Stimulated activated CD4-positive, alpha-beta T cell treated with anti-CD3 and anti-CD28 coated beads, Interleukin-12 subunit alpha, Interleukin-12 subunit beta, amount 100 ng/mL, for 24 hours (primary cell): ENCODE data around the gene IFT22.
A peak's percentile ranks its signal among the peaks of the same experiment; 100 is the strongest.
"Not testable (repeated sequence)": the region's sequence is repeated elsewhere in the genome, so short reads cannot be mapped to it uniquely, and the experiment has no call there.

Source experiments
- DNase-seq, 2 experiments: peaks; one replicate each; pipeline ENCODE4 v3.0.0-alpha.2; 2020; ENCODE audit warnings: low read depth in 2 of 2

Gene IFT22

DNA sequence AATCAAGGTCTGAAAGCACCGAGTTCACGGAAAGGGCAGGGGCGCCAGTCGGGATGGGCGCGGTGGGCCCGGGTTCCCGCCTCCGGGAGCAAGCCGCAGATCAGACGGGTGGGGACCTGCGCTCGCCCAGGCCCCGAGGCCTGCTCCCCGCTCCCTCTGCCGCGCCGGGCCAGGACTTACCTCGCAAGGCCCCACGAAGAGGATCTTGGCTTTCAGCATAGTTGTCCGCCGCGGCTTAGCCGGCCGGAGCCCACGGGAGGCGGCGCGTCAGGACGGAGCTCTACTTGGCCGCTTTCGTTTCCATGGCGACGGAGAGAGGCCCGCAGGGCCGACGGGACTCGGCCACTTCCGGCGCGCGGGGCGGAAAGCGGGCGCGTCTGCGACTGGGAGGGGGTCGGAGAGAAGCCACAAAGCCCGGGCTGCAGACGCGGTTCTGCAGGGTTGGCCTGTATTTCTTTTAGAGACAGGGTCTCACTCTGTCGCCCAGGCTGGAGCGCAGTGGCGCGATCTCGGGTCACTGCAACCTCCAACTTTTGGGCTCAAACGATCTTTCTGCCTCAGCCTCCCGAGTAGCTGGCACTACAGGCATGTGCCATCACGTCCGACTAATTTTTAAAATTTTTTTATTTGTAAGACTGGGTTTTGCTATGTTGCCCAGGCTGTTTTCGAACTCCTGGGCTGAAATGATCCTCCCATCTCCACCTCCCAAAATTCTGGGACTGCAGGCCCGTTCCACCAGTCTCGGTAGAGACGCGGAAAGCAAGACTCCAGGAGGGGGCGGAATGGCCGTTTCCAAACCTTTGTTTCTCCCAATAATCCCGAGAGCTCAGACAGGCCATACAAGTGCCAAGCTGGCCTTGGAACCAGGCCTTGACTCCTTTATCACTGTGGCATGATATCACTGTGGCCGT lies at the start of gene IFT22:
TSS of gene IFT22 (minus strand) at position 322 of the 911 bp plus-strand sequence. CDS start at position 219, 103 bp downstream.
- DNase-seq, result peak; percentile 75 to 84

DNA sequence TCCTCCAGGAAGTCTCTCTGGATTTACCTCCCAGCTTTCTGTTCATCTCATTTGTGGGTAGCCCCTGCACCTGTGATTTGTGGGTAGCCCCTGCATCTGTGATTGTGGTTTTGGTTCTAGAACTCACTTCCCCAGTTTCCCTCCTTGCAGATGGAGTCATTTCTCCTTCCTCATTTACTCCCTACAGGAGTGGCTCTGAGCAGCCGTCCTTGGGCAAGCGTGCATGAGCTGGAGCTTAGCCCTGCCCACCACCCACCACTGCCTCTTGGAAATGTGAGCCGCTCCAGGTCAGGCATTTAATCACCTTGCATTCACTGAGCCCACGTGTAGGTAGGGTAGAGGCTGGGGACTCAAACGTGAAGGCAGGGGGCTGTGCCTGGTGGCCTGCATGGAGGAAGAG lies 49.2 kb upstream of the IFT22 start:
- no peak for DNase-seq

DNA sequence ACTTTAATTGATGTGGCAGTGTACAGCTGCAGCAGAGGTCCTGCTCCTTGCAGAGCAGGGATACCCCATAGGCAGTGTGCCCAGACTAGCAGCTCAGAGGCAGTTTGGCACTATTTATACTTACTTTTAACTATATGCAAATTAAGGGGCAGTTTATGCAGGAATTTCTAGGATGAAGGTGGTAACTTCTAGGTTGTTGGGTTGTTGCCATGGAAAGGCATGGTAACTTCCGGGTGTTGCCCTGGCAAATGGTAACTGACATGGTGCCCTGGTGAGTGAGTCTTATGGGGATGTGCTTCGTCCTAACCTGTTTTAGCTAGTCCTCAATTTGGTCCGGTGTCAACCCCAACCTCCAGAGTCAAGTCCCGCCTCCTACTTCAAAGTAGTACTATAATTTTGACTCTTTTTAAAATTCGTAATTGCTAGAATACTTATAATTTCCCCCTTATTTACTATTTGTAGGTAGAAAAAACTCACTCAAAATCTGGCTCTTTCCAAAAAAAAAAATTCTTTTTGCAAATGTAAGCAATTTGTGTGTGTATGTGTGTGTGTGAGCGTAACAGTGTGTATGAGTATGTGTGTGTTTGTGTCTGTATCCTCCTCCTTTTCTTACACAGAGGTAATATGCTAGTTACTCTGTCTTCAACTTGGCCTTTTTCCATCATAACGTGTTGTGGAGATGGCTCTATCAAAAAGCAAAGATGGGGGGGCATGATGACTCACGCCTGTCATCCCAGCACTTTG lies 47.0 kb upstream of the IFT22 start:
- no peak for DNase-seq

DNA sequence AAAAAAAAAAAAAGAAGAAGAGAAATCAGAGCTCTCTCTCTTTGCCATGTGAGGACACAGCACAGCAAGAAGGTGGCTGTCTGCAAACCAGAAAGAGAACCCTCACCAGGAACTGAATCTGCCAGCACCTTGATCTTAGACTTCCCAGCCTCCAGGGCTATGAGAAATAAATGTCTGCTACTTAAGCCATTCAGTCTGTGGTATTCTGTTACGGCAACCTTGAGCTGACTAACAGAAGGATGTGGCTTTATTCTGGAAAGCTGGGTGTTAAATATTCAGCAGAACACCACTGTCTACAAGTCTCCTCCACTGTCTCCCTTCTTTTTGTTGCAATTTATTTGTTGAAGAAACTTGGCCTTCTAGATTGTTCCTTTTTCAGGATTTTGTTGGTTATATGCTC lies 46.1 kb upstream of the IFT22 start:
- no peak for DNase-seq

DNA sequence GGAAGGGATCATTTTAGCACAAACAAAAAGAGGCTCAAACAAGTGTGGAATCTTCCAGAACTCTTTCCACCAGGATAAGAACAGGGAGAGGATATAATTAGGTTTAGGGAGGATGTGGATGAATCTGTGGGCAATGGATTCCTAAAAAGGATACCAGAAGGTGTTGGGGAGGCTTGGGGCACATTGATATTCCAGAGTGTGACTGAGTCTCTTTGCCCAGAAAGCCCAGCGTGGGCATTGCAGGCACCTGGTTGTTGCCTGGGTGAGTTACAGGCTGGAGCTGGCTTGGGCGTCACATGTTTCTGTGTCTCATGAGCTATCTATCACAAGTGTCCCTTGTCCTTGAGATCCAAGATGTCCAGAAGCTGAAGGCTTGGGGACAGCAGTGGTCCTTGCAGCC lies 44.3 kb upstream of the IFT22 start:
- DNase-seq, result no peak

DNA sequence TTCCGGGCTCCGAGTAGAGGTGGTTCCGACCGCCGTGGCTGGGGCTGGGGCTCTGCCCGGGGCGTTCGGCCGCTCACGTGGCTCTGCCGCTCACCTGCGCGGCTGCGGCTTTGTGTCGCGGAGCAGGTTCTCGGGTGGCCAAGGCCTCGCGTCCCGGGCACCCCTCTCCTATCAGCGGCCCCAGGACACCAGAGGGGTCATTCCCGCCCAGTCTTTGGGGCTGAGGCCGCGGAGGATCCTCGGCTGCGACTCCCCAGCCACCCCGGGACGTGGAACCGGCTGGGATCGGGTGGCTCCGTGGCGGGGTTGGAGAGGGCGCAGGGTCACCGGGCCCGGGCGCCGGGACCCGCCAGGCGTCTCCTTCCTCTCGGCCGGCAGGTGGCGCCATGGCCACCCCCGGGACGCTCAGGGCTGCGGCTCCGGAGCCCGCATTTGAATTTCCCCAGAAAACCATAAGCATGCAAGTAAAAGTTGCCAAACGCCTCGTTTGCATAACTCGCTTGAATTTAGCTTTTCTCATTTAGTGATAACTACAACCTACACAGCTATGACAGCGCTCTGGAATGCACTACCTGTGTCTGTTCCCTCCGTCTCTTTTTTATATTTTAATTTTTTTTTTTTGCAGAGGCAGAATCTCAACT lies 42.2 kb upstream of the IFT22 start:
- DNase-seq, result peak; percentile 43 to 57

DNA sequence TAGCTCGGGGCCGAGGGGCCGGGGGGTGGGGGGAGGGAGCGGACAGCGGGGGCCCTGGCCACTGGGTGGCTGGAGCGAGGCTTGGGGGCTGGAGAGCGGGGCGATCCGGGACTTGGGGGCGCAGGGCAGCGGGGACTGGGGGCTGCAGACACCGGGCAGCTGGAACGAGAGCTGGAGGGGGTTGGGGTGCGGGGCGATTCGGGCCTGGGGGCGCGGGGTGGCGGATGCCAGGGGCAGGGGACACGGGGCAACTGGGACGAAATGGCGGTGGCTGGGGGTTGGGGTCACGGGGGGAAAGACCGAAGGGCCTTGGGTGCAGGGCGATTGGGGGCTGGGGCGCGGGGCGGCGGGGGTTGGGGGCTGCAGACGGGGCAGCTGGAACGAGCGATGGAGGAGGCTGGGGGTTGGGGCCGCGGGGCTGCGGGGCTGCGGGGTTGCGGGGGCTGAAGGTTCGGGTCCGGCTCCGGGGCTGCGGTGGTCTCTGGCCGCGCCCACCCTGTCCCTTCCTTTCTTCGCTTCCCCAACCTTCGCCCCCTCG lies 41.7 kb upstream of the IFT22 start:
- DNase-seq, result no peak

DNA sequence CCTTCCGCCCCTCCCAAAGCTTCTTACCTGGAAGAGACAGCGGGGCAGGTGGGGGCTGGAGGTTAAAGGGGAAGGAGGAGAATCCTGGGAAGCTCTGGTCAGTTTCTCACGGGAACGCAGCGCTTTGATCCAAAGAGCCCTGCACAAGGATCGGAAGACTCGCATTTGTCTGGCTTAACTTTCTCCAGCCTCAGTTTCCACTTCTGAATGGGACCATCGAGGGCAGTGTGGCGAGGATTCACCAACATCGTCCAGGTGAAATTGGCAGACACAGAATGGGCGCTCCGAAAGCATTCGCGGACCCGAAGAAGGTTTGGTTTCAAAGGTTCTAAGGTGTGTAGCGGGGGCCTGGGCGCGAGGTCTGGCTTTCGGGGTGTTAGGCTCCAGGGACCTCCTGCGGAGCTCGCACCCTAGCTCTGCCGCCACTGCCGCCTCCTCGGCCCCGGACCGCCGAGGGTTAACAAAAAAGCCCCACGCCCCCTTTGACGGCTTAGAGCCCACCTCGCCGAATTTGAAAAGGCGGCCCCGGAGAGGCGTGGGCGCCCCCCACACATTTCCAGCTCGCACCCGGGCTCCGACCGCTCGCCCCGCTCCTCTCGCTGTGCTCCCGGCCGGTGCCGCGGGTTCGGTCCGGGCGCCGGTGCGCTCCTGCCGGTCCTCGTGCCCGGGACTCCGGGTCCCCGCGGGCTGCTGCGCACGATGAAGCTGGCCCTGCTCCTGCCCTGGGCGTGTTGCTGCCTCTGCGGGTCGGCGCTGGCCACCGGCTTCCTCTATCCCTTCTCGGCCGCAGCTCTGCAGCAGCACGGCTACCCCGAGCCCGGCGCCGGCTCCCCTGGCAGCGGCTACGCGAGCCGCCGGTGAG lies 41.0 kb upstream of the IFT22 start, which contains the start of gene COL26A1:
TSS of gene COL26A1 (plus strand) at position 542 of the 862 bp plus-strand sequence. CDS start at position 700, 158 bp downstream.
- DNase-seq, result no peak

DNA sequence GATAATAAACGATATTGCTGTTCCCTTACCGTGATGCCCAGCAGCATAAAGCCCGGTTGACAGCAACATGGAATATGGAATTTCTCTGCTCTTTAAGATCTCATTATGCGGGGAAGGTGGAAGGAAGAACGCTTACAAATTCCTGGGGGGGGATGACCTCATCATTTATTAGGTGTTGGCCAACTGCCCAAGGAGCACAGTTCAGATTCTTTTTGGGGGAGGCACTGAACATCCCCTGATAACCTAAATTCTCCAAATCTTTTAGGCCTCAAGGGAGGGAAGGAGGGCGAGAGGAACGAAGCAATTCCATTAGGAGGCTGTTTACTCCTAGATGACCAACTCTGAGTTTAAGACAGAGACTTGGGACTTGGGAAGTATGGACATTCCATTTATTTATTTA lies 35.8 kb upstream of the IFT22 start:
- DNase-seq, result no peak

DNA sequence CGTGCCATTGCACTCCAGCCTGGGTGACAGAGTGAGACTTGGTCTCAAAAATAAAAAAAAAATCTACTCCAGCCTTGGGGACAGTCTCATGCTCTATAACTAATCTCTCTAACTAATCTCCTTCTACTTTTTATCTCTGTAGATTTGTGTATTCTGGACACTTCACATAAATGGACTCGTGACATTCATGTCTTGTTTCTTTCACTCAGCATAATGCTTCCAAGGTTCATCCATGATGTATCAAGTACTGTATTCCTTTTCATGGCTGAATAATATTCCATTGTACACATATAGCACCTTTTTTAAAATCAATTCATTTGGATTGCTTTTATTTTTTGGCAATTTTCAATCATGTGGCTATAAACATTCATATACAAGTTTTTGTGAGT lies 31.3 kb upstream of the IFT22 start:
- DNase-seq, result no peak

DNA sequence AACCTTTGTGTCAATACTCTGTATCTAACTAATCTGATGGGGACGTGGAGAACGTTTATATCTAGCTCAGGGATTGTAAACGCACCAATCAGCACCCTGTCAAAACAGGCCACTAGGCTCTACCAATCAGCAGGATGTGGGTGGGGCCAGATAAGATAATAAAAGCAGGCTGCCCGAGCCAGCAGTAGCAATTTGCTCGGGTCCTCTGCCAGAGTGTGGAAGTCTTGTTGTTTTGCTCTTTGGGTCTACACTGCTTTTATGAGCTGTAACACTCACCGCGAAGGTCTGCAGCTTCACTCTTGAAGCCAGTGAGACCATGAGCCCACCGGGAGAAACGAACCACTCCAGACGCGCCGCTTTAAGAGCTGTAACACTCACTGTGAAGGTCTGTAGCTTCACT lies 27.7 kb upstream of the IFT22 start:
- not testable (repeated sequence) for DNase-seq

DNA sequence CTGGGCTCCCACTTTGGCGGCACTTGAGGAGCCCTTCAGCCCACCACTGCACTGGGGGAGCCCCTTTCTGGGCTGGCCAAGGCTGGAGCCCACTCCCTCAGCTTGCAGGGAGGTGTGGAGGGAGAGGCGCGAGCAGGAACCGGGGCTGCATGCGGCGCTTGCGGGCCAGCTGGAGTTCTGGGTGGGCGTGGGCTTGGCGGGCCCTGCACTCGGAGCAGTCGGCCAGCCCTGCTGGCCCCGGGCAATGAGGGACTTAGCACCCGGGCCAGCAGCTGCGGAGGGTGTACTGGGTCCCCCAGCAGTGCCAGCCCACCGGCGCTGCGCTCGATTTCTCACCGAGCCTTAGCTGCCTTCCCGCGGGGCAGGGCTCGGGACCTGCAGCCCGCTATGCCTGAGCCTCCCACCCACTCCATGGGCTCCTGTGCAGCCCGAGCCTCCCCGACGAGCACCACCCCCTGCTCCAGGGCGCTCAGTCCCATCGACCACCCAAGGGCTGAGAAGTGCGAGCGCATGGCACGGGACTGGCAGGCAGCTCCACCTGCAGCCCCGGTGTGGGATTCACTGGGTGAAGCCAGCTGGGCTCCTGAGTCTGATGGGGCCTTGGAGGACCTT lies 26.9 kb upstream of the IFT22 start:
- not testable (repeated sequence) for DNase-seq

DNA sequence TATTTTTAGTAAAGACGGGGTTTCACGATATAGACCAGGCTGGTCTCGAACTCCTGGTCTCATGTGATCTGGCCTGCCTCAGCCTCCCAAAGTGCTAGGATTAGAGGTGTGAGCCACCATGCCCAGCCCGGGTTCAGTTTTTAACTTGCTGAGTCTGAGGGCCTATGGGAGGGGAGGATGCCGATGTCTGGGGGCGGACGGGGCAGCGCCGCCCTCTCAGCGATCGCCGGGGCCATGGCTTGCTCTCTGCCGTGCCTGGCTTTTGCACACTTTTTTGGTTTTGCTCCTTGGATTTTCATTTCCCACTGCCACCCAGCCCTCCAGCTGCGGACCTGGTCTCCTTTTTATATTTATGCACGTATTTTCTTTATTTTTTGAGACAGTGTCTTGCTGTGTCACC lies 25.9 kb upstream of the IFT22 start:
- no peak for DNase-seq

DNA sequence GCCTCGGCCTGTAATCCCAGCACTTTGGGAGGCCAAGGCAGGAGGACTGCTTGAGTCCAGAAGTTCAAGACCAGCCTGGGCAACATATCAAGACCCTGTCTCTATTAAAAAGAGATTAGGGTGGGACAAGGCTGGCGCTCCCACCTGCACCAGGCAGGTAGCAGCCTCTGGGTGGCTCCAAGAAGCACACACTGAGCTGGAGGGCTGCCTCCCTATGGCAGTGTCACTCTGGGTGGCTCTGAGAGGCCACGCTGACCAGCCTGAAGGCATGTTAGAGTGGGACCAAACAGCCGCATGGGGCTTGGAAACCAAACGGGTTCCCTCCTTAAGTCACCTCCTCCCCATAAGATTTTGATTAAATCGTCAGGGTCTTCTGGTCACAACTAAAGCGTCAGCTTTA lies 21.3 kb upstream of the IFT22 start:
- no peak for DNase-seq

DNA sequence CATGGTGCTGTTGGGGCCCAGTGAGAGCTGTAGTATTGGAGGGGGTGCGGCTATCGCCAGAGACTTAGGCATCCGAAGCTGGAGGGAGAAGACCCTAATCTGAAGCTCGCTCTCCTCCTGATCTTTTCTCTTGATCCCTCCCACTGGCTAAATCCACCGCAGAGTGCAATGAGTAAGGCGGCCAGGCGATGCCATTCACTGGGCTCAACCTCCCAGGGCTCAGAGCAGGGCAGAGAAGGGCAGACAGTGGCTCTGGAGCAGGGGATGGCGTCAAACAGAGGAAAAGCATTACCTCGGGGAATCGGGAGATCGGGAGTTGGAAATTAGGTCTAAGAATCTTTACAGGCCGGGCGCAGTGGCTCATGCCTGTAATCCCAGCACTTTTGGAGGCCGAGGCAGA lies 18.8 kb upstream of the IFT22 start:
- no peak for DNase-seq

DNA sequence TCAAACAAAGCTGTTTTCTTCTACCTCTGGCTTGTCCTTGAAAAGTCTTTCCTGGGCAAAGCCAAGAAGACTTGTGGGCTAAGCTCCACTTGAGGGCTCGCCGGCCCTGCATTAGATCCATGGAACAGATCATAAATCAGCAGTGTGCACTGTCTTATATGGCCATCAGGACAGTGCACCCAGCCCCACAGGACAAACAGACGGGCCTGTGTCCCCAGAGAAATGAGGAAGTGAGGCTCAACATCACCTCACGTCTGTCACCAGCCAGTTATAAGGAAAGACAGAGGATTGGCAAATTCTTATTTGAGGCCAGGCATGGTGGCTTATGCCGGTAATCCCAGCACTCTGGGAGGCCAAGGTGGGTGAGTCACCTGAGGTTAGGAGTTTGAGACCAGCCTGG lies 12.3 kb upstream of the IFT22 start:
- DNase-seq, result no peak

DNA sequence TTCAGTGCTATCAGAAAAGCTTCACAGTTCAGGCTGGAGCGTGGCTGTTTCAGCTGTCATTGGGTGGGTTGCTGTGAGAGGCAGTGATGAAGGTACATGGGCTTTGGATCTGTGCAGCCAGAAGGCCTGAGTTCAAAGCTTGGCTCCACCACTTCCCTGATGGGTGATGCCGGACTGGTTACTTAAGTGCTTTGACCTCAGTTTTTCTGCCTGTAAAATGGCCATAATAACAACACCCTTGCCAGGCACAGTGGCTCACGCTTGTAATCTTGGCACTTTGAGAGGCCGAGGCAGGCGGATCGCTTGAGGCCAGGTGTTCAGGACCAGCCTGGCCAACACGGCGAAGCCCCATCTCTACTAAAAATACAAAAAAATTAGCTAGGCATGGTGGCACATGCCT lies 10.4 kb upstream of the IFT22 start:
- DNase-seq, result no peak

DNA sequence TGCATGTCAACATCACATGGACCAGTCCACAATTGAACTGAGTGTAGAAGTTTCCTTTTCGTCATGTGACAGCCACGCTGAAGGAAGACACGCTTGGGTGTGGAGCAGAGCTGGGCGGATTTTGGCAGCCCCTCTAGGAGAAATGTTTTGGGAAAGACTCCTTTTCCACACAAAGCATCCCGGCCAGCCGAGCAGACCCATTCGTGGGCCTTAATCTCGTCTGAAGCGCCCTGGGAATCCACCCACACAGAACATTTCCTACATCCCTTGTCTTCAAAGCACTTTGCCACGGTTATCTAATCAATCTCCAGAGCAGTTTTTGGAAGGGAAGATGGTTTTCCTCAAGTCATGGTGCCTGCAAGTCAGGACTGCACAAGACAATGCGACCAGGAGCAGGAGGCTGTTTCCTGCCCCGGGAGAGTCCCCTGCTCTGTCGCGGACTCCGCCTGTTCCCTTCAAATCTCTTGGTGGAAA lies 8.4 kb upstream of the IFT22 start:
- no peak for DNase-seq

DNA sequence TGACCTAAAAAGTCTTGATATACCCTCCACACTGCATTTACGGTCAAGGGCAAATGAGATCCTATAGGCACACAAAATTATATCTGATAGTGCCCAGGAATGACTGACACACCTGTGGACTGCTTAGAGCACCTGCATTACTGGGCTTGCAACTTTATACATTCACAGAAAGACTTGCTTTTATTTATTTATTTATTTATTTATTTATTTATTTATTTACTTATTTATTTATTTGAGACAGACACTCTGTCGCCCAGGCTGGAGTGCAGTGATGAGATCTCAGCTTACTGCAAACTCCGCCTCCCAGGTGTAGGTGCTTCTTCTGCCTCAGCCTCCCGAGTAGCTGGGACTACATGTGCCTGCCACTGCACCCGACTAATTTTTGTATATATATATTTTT lies 6.5 kb upstream of the IFT22 start:
- no peak for DNase-seq

DNA sequence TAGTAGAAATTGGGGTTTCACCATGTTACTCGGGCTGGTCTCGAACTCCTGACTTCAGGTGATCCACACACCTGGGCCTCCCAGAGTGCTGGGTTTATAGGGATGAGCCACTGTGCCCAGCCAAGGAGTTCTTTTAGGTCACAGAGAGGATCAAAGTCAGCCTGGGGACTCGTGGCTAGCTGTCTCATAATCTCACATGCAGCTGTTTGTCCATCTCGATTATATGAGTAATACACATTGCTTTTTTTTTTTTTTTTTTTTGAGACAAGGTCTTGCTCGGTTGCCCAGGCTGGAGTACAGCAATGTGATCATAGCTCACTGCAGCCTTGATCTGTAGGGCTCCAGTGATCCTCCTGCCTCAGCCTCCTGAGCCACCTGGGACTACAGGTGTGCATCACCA lies 2.2 kb downstream of the IFT22 start:
- no peak for DNase-seq

DNA sequence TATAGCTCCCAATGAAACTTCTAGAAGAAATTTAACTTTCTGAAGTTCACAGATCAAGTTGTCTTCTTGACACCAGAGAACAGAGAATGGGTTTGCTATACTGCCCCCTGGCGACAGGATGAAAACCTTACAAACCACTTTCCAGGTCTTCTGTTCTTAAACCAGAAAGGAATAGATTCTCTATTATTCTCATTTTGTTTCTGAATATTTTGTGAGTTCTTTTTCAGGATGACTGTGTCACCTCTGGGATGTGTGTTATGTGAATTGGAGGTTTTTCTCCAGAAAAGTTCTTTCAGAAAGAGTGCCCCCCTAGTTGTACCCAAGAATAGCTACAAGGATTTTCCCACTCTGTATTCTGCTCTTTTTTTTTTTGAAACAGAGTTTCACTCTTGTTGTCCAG lies 6.3 kb downstream of the IFT22 start:
- peak in 1 of 2 experiments; percentile 42 for DNase-seq
